ENCODE data around the gene SPNS2.

The SPNS2 gene

GRCh38 chr17:4503283-4504025 is 4.8 kb downstream of the SPNS2 start:
- peak in 1 of 51 donors; percentile 22 for DNase-seq

GRCh38 chr17:4504188-4504587 is 5.5 kb downstream of the SPNS2 start:
- no peak for DNase-seq

- DNase-seq: no peak
Measured at GRCh38 chr17:4505187-4505586, 6.5 kb downstream of the SPNS2 start.

- DNase-seq: no peak
Measured at GRCh38 chr17:4506175-4506813, 7.6 kb downstream of the SPNS2 start.

- peak in 12 of 51 donors; percentile 18 to 42 (median 34) for DNase-seq
Measured at GRCh38 chr17:4506892-4507291, 8.2 kb downstream of the SPNS2 start.

- DNase-seq: no peak
Measured at GRCh38 chr17:4507361-4508111, 8.9 kb downstream of the SPNS2 start.

GRCh38 chr17:4508207-4508606 is 9.5 kb downstream of the SPNS2 start:
- DNase-seq: no peak

GRCh38 chr17:4509401-4509800 is 10.7 kb downstream of the SPNS2 start:
- DNase-seq: no peak

GRCh38 chr17:4509923-4510617 is 11.4 kb downstream of the SPNS2 start:
- peak in 1 of 51 donors; percentile 60 for DNase-seq

GRCh38 chr17:4510618-4510941 is 11.9 kb downstream of the SPNS2 start:
- DNase-seq: peak in 1 of 51 donors; percentile 60

- DNase-seq: peak in 1 of 51 donors; percentile 23
Measured at GRCh38 chr17:4511199-4511932, 12.7 kb downstream of the SPNS2 start.

- DNase-seq: no peak
Measured at GRCh38 chr17:4512156-4513112, 13.8 kb downstream of the SPNS2 start.

- no peak for DNase-seq
Measured at GRCh38 chr17:4513113-4514032, 14.7 kb downstream of the SPNS2 start.

- no peak for DNase-seq
Measured at GRCh38 chr17:4514206-4514605, 15.5 kb downstream of the SPNS2 start.

- DNase-seq: no peak
Measured at GRCh38 chr17:4514779-4515178, 16.1 kb downstream of the SPNS2 start.

- no peak for DNase-seq
Measured at GRCh38 chr17:4515501-4515900, 16.8 kb downstream of the SPNS2 start.

GRCh38 chr17:4516735-4517134 is 18.1 kb downstream of the SPNS2 start:
- no peak for DNase-seq

- DNase-seq: peak in 3 of 51 donors; percentile 18 to 46 (median 38)
Measured at GRCh38 chr17:4518901-4519300, 20.2 kb downstream of the SPNS2 start.

- peak in 31 of 51 donors; percentile 9 to 74 (median 42) for DNase-seq
Measured at GRCh38 chr17:4519361-4519788, 20.7 kb downstream of the SPNS2 start.

Data from hypothalamus (tissue), 51 donors.